ENCODE measurements around the gene ENTPD8.

DNA sequence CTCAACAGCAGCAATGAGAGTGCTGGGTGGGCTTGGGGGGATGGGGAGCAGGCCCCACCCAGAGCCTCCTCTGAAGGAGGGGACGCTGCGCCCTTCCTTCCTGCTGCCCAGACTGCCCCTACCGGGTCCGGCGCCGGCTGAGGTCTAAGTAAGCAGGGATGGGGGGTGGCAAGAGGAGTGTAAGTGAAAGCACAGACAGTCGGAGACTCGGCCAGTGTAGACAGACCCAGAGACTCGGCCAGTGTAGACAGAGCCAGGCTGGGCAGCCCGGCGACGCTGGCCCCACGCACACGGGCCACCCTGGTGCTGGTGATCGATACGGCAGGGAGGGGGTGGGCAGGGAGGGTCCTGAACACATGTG lies 7.4 kb upstream of the ENTPD8 start:
- no peak for TF ChIP-seq POLR2A (IDR thresholded peaks at IDR 0.05)
- TF ChIP-seq, protein P1, sequence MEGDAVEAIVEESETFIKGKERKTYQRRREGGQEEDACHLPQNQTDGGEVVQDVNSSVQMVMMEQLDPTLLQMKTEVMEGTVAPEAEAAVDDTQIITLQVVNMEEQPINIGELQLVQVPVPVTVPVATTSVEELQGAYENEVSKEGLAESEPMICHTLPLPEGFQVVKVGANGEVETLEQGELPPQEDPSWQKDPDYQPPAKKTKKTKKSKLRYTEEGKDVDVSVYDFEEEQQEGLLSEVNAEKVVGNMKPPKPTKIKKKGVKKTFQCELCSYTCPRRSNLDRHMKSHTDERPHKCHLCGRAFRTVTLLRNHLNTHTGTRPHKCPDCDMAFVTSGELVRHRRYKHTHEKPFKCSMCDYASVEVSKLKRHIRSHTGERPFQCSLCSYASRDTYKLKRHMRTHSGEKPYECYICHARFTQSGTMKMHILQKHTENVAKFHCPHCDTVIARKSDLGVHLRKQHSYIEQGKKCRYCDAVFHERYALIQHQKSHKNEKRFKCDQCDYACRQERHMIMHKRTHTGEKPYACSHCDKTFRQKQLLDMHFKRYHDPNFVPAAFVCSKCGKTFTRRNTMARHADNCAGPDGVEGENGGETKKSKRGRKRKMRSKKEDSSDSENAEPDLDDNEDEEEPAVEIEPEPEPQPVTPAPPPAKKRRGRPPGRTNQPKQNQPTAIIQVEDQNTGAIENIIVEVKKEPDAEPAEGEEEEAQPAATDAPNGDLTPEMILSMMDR (IDR thresholded peaks at IDR 0.05), result no peak

All from esophagus squamous epithelium (tissue), 4 donors.